Measurements from ENCODE around the gene TEC. TPM values are rescaled to one million over a fixed set of nuclear protein-coding genes. Genes with fewer than 3 reads are reported as not detected.

Gene TEC
- total RNA-seq, 2 experiments from 2014 or later: 2.8 TPM

- ChIA-PET POLR2A (interaction anchor here (0.6 kb wide), 1 partner anchor 19 kb away, joined by 3 read pairs; no protein-coding TSS in a partner anchor), CTCF (interaction anchor here (1.1 kb wide), 1 partner anchor 17 kb away, joined by 3 read pairs; no protein-coding TSS in a partner anchor)
- ATAC-seq (ENCODE audit: poor library complexity): no peak
- Histone ChIP-seq H3K27ac (ENCODE audit: low read depth in 1 of 2, low read length in 2 of 2) (no peak overlapping the region), H3K27me3 (ENCODE audit: control insufficient read depth in 1 of 2, insufficient read depth in 2 of 2, low read length in 2 of 2) (no peaks in the 10 kb centered on the region), H3K4me3 (ENCODE audit: low read length) (no peak overlapping the region), H3K9me3 (ENCODE audit: control insufficient read depth in 1 of 2, insufficient read depth in 1 of 2, low read length in 2 of 2) (no peaks in the 10 kb centered on the region), H3K4me1 (ENCODE audit: insufficient read depth, low read length) (peaks cover 50% of the 10 kb centered on the region), H3K36me3 (ENCODE audit: insufficient read depth, low read length) (peaks cover 32% of the 10 kb centered on the region)
- H3K4me3 Mint-ChIP-seq: no peak overlapping the region
- intact Hi-C loops (cut with DNase I, micrococcal nuclease): no loop called here
- peaks cover 64% of the 10 kb centered on the region for H3K4me1 Mint-ChIP-seq (ENCODE audit: low read depth)
- no peak overlapping the region for H3K27ac Mint-ChIP-seq
- peaks cover 54% of the 10 kb centered on the region for H3K36me3 Mint-ChIP-seq (ENCODE audit: low read depth)
- no peaks in the 10 kb centered on the region for H3K27me3 Mint-ChIP-seq
- no peak for DNase-seq
- no peaks in the 10 kb centered on the region for H3K9me3 Mint-ChIP-seq
- TF ChIP-seq CTCF (IDR thresholded peaks at IDR 0.05): no peak
Measured at GRCh38 chr4:48120132-48120531, 149.5 kb downstream of the TEC start.

GRCh38 chr4:48119646-48120045, 150.0 kb downstream of the TEC start:
- Mint-ChIP-seq H3K27me3 (no peaks in the 10 kb centered on the region), H3K4me1 (ENCODE audit: low read depth) (peaks cover 62% of the 10 kb centered on the region), H3K9me3 (no peaks in the 10 kb centered on the region), H3K36me3 (ENCODE audit: low read depth) (peaks cover 53% of the 10 kb centered on the region), H3K4me3 (peak overlapping the region; percentile 21), H3K27ac (peak overlapping the region; percentile 52)
- intact Hi-C loops (cut with DNase I, micrococcal nuclease): no loop called here
- no peaks in the 10 kb centered on the region for H3K9me3 ChIP-seq (ENCODE audit: control insufficient read depth in 1 of 2, insufficient read depth in 1 of 2, low read length in 2 of 2)
- peaks cover 29% of the 10 kb centered on the region for H3K36me3 ChIP-seq (ENCODE audit: insufficient read depth, low read length)
- no peak for TF ChIP-seq CTCF (IDR thresholded peaks at IDR 0.05)
- no peak overlapping the region for H3K4me3 ChIP-seq (ENCODE audit: low read length)
- DNase-seq (no peak), ATAC-seq (ENCODE audit: poor library complexity) (no peak)
- no peaks in the 10 kb centered on the region for H3K27me3 ChIP-seq (ENCODE audit: control insufficient read depth in 1 of 2, insufficient read depth in 2 of 2, low read length in 2 of 2)
- ChIA-PET POLR2A (no interaction called here), CTCF (interaction anchor here (1.1 kb wide), 1 partner anchor 17 kb away, joined by 3 read pairs; no protein-coding TSS in a partner anchor)
- peaks cover 46% of the 10 kb centered on the region for H3K4me1 ChIP-seq (ENCODE audit: insufficient read depth, low read length)
- no peak overlapping the region for H3K27ac ChIP-seq (ENCODE audit: low read depth in 1 of 2, low read length in 2 of 2)

GRCh38 chr4:48118081-48118480, 151.6 kb downstream of the TEC start:
- TF ChIP-seq CTCF (IDR thresholded peaks at IDR 0.05): no peak
- H3K4me1 ChIP-seq (ENCODE audit: insufficient read depth, low read length): peaks cover 34% of the 10 kb centered on the region
- intact Hi-C loops (cut with DNase I, micrococcal nuclease): no loop called here
- ATAC-seq (ENCODE audit: poor library complexity) (no peak), DNase-seq (no peak)
- no peaks in the 10 kb centered on the region for H3K27me3 Mint-ChIP-seq
- no peak overlapping the region for H3K4me3 ChIP-seq (ENCODE audit: low read length)
- H3K27me3 ChIP-seq (ENCODE audit: control insufficient read depth in 1 of 2, insufficient read depth in 2 of 2, low read length in 2 of 2): no peaks in the 10 kb centered on the region
- H3K36me3 ChIP-seq (ENCODE audit: insufficient read depth, low read length): peaks cover 31% of the 10 kb centered on the region
- H3K36me3 Mint-ChIP-seq (ENCODE audit: low read depth): peaks cover 58% of the 10 kb centered on the region
- H3K4me1 Mint-ChIP-seq (ENCODE audit: low read depth): peaks cover 62% of the 10 kb centered on the region
- H3K9me3 Mint-ChIP-seq: no peaks in the 10 kb centered on the region
- no peaks in the 10 kb centered on the region for H3K9me3 ChIP-seq (ENCODE audit: control insufficient read depth in 1 of 2, insufficient read depth in 1 of 2, low read length in 2 of 2)
- no peak overlapping the region for H3K27ac ChIP-seq (ENCODE audit: low read depth in 1 of 2, low read length in 2 of 2)
- ChIA-PET POLR2A (interaction anchor here (1.0 kb wide), 1 partner anchor 21 kb away, joined by 3 read pairs; no protein-coding TSS in a partner anchor), CTCF (interaction anchor here (1.4 kb wide), 1 partner anchor 85 kb away, joined by 4 read pairs; no protein-coding TSS in a partner anchor)
- H3K27ac Mint-ChIP-seq: peak overlapping the region; percentile 52
- no peak overlapping the region for H3K4me3 Mint-ChIP-seq
